K562 (cell line): ENCODE measurements around the gene YBX3. TPM values are rescaled to one million over a fixed set of nuclear protein-coding genes. Genes with fewer than 3 reads are reported as not detected.

Experiments used
- ATAC-seq: fragments of 200-7000 bp; cut with Tn5 transposase; 3 replicates; pipeline ENCODE4 v1.9.1; 2020; ENCODE audit warnings: moderate library complexity
- BruUV-seq: library from RNA; stranded (reverse); fragments of 400-500 nt; replicated peaks from 2 replicates; lab custom pipeline; 2021; lab: Mats Ljungman, UMichigan
- CTCF ChIA-PET: fragments of 300-600 bp; formaldehyde crosslinking; extraction: SDS; loops from one replicate; lab custom pipeline; 2021; ENCODE audit warnings: low intra/inter-chr PET ratio; lab: Yijun Ruan, JAX
- POLR2A ChIA-PET: fragments of 300-600, 350-650 bp; sonication (Branson Sonifier 250); formaldehyde crosslinking; extraction: SDS; loops from one replicate; lab custom pipeline; 2021; ENCODE audit warnings: antibody characterized with exemption, inconsistent platforms; lab: Yijun Ruan, JAX
- DNase-seq, 4 experiments: peaks; one replicate each; pipeline versions ENCODE4 v3.0.0 to v3.0.0-alpha.2; 2011 to 2018; ENCODE audit warnings: low spot score in 3 of 4, mixed read lengths in 3 of 4; ENCODE audit errors: extremely low read depth in 1 of 4
- FAIRE-seq: peaks from 2 replicates; lab custom pipeline; 2011; peaks lifted over from hg19 to GRCh38; lab: Jason Lieb, UNC
- H2AFZ ChIP-seq: 2 replicates; pipeline ENCODE4 v1.6.0; 2011; ENCODE audit warnings: low read depth, low read length, control low read depth, inconsistent platforms
- H3K27ac ChIP-seq: fragments of 200-600 bp; 3 replicates; pipeline ENCODE4 v1.8.0; 2011; ENCODE audit warnings: low read depth, mild to moderate bottlenecking, control low read depth, inconsistent platforms, low read length, moderate library complexity, mixed read lengths; ENCODE audit errors: extremely low read depth
- H3K27me3 ChIP-seq, 2 experiments: fragments of 300-600 bp in 1 of 2; 2 replicates in 1 of 2; 3 replicates in 1 of 2; pipeline versions ENCODE4 v1.6.0 to v1.8.0; 2011; ENCODE audit warnings: inconsistent platforms in 2 of 2, low read length in 2 of 2, mild to moderate bottlenecking in 1 of 2, mixed read lengths in 1 of 2, moderate library complexity in 1 of 2; ENCODE audit not compliant: control insufficient read depth in 2 of 2, insufficient read depth in 2 of 2
- H3K36me3 ChIP-seq: fragments of 300-600 bp; 3 replicates; pipeline ENCODE4 v1.8.0; 2011; ENCODE audit warnings: mild to moderate bottlenecking, low read length, inconsistent platforms; ENCODE audit not compliant: control insufficient read depth, insufficient read depth
- H3K4me1 ChIP-seq, 2 experiments: fragments of 200-600 bp in 1 of 2; replicated peaks in 1 of 2; 2 replicates in 1 of 2; 3 replicates in 1 of 2; pipeline versions ENCODE4 v1.5.1 to v1.8.0; 2011; ENCODE audit warnings: inconsistent platforms in 2 of 2, low read length in 2 of 2, mild to moderate bottlenecking in 1 of 2, mixed read lengths in 1 of 2, moderate library complexity in 1 of 2; ENCODE audit not compliant: control insufficient read depth in 2 of 2, insufficient read depth in 2 of 2
- H3K4me2 ChIP-seq: 2 replicates; pipeline ENCODE4 v1.6.1; 2011; ENCODE audit warnings: low read length, control low read depth, inconsistent platforms, mixed read lengths; ENCODE audit not compliant: insufficient read depth
- H3K4me3 ChIP-seq: fragments of 200-600 bp; sonication (generic), shearing (Covaris generic); 2 replicates; pipeline ENCODE4 v1.5.1; 2016; ENCODE audit warnings: control low read depth, inconsistent platforms
- H3K79me2 ChIP-seq: fragments of 200-600 bp; 3 replicates; pipeline ENCODE4 v1.8.0; 2011; ENCODE audit warnings: low read length, inconsistent platforms; ENCODE audit not compliant: control insufficient read depth, insufficient read depth
- H3K9ac ChIP-seq, 2 experiments: 2 replicates each; pipeline versions ENCODE4 v1.6.0 to v1.6.1; 2011; ENCODE audit warnings: low read depth in 2 of 2, low read length in 2 of 2, control low read depth in 1 of 2, inconsistent platforms in 1 of 2, mild to moderate bottlenecking in 1 of 2, mixed read lengths in 1 of 2; ENCODE audit not compliant: insufficient read depth in 1 of 2
- H3K9me1 ChIP-seq: one replicate; pipeline ENCODE4 v1.6.0; 2011; ENCODE audit warnings: inconsistent platforms, mild to moderate bottlenecking, low read length, moderate library complexity; ENCODE audit not compliant: control insufficient read depth, insufficient read depth
- H3K9me3 ChIP-seq: replicated peaks from 2 replicates; pipeline ENCODE4 v1.5.1; 2011; ENCODE audit warnings: low read depth, low read length, inconsistent platforms; ENCODE audit not compliant: control insufficient read depth, insufficient read depth
- H4K20me1 ChIP-seq: replicated peaks from 2 replicates; pipeline ENCODE4 v1.6.1; 2011; ENCODE audit warnings: low read length, inconsistent platforms, mixed read lengths; ENCODE audit not compliant: control insufficient read depth, insufficient read depth
- EGR1 ChIP-seq: fragments of 450-650 bp; conservative IDR thresholded peaks from 2 replicates; pipeline ENCODE4 v1.6.1; 2017; ENCODE audit warnings: mild to moderate bottlenecking
- HBP1 ChIP-seq: fragments of 450-650 bp; formaldehyde crosslinking; IDR thresholded peaks from 2 replicates; pipeline ENCODE4 v1.4.0; 2022; ENCODE audit warnings: missing genetic modification characterization
- NEUROD1 ChIP-seq: fragments of 150-350 bp; IDR thresholded peaks from 2 replicates; pipeline ENCODE4 v1.6.1; 2014; ENCODE audit warnings: borderline replicate concordance, low read length, low read depth; ENCODE audit not compliant: partially characterized antibody
- PREB ChIP-seq: sonication (generic); formaldehyde crosslinking; IDR thresholded peaks from 2 replicates; pipeline ENCODE4 v1.8.1; 2023; ENCODE audit warnings: mild to moderate bottlenecking, missing genetic modification reagents
- STAG1 ChIP-seq: sonication (generic); formaldehyde crosslinking; IDR thresholded peaks from 2 replicates; pipeline ENCODE4 v1.5.0; 2020; ENCODE audit warnings: missing genetic modification reagents, borderline replicate concordance
- TCF3 ChIP-seq: sonication (generic); formaldehyde crosslinking; IDR thresholded peaks from 2 replicates; pipeline ENCODE4 v1.4.0; 2020; ENCODE audit warnings: mild to moderate bottlenecking, missing genetic modification reagents
- TRIM24 ChIP-seq, 2 experiments: fragments of 450-650 bp; IDR thresholded peaks; 2 replicates each; pipeline ENCODE4 v1.6.1; 2016
- ZNF134 ChIP-seq: fragments of 250-450 bp; sonication (Bioruptor Pico); conservative IDR thresholded peaks from 2 replicates; pipeline ENCODE4 v1.4.0; 2020
- in situ Hi-C: fragments of 300-500 bp; cut with MboI; formaldehyde crosslinking; loops from 4 replicates; pipeline ENCODE4 v1.15.0; 2018; ENCODE audit warnings: inconsistent platforms, mixed read lengths
- intact Hi-C: fragments of 100-400 bp; cut with micrococcal nuclease; formaldehyde crosslinking; loops from 2 replicates; pipeline ENCODE4 v1.14.2; 2022
- polyA plus RNA-seq, 8 experiments: library from polyadenylated mRNA; depleted of rRNA in 4 of 8; stranded (reverse) in 5 of 8; unstranded in 3 of 8; fragments of >200 nt; fragmentation: Nextera tagmentation in 2 of 8; fragmentation: Illumina TruSeq in 1 of 8; extraction: Ambion mirVana in 2 of 8; extraction: Trizol in 1 of 8; gene quantifications; 2 replicates each; pipeline versions ENCODE4 v1.2.1 to v1.2.3, GENCODE V29; 2011 to 2014; ENCODE audit warnings: inconsistent platforms in 1 of 8, missing spikeins in 1 of 8
- total RNA-seq, 7 experiments: library from RNA; depleted of rRNA in 6 of 7; stranded (reverse); fragments of >200 nt in 6 of 7; fragmentation: Illumina TruSeq in 2 of 7; extraction: Trizol in 2 of 7; gene quantifications; 2 replicates each; pipeline versions ENCODE4 v1.2.1 to v1.2.3, GENCODE V29; 2011 to 2021; ENCODE audit warnings: low replicate concordance in 1 of 7
- TF ChIP-seq, protein P1 (sequence below): fragments of 200-800 bp; sonication (Bioruptor generic); IDR thresholded peaks from 2 replicates; pipeline ENCODE4 v1.6.1; 2016; ENCODE audit warnings: missing genetic modification characterization, missing compliant biosample characterization

The YBX3 gene
- total and polyA plus RNA-seq, 9 of the 15 experiments (the other 6 are each of a cell fraction or from before 2014, with no cell fraction given), result 47.0 to 239 (median 81.5) TPM

DNA sequence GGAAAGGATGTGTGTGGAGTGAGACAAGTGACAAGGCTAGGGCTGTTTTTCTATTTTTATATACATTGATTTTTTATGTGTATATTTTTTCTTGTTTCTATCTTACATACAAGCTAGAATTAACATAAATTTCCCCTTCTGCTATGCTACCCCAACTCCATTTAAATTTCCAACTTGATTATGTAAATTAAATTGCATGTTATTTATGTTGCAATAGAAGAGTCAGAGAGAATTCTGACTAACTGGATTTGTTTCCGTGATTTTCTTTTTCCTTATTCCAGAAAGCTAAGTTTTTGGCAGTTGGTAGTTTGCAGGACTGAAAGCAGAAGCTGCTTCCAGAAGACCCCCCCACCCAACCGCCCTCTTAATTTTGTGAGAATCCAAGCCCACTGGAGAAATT is 8.9 kb upstream of the YBX3 start (continued):
- TF ChIP-seq HBP1 (CRISPR knock-in tag) (no peak), TRIM24 (IDR thresholded peaks at IDR 0.05) (no peak), ZNF134 (no peak)

- H3K9me3 ChIP-seq, result no peaks in the 10 kb centered on the region
- FAIRE-seq (no peak), ATAC-seq (no peak), DNase-seq (no peak)
- no peaks in the 10 kb centered on the region for H3K36me3 ChIP-seq
- no peak overlapping the region for H3K4me2 ChIP-seq
- no peak overlapping the region for H3K27ac ChIP-seq
- H3K27me3 ChIP-seq, result peaks cover 8% of the 10 kb centered on the region in 2 experiments; a peak in 2 of 5 replicates
- POLR2A ChIA-PET, result interaction anchor here (0.5 kb wide), 1 partner anchor 21 kb away, joined by 3 read pairs; no protein-coding TSS in a partner anchor
- in situ Hi-C loops (no loop called here), intact Hi-C loops (no loop called here)
- H3K9me1 ChIP-seq, result no peaks in the 10 kb centered on the region
- no peaks in the 10 kb centered on the region for H3K79me2 ChIP-seq
- no peak overlapping the region for H3K4me3 ChIP-seq
- BruUV-seq, result no TSS peak
- no peak overlapping the region for H3K9ac ChIP-seq
- H3K4me1 ChIP-seq, result no peaks in the 10 kb centered on the region
- CTCF ChIA-PET, result no interaction called here
- no peak overlapping the region for H2AFZ ChIP-seq
- no peaks in the 10 kb centered on the region for H4K20me1 ChIP-seq
- TF ChIP-seq STAG1 (CRISPR knock-in tag) (no peak), EGR1 (no peak), NEUROD1 (no peak), PREB (CRISPR knock-in tag) (no peak), TCF3 (CRISPR knock-in tag) (no peak)
- TF ChIP-seq, protein P1, sequence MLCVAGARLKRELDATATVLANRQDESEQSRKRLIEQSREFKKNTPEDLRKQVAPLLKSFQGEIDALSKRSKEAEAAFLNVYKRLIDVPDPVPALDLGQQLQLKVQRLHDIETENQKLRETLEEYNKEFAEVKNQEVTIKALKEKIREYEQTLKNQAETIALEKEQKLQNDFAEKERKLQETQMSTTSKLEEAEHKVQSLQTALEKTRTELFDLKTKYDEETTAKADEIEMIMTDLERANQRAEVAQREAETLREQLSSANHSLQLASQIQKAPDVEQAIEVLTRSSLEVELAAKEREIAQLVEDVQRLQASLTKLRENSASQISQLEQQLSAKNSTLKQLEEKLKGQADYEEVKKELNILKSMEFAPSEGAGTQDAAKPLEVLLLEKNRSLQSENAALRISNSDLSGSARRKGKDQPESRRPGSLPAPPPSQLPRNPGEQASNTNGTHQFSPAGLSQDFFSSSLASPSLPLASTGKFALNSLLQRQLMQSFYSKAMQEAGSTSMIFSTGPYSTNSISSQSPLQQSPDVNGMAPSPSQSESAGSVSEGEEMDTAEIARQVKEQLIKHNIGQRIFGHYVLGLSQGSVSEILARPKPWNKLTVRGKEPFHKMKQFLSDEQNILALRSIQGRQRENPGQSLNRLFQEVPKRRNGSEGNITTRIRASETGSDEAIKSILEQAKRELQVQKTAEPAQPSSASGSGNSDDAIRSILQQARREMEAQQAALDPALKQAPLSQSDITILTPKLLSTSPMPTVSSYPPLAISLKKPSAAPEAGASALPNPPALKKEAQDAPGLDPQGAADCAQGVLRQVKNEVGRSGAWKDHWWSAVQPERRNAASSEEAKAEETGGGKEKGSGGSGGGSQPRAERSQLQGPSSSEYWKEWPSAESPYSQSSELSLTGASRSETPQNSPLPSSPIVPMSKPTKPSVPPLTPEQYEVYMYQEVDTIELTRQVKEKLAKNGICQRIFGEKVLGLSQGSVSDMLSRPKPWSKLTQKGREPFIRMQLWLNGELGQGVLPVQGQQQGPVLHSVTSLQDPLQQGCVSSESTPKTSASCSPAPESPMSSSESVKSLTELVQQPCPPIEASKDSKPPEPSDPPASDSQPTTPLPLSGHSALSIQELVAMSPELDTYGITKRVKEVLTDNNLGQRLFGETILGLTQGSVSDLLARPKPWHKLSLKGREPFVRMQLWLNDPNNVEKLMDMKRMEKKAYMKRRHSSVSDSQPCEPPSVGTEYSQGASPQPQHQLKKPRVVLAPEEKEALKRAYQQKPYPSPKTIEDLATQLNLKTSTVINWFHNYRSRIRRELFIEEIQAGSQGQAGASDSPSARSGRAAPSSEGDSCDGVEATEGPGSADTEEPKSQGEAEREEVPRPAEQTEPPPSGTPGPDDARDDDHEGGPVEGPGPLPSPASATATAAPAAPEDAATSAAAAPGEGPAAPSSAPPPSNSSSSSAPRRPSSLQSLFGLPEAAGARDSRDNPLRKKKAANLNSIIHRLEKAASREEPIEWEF (CRISPR knock-in tag), result no peak
These were observed 7.4 kb upstream of the YBX3 start for GRCh38 chr12:10730559-10730958.
